GM23338 (cell line): ENCODE results near the gene AMELX. TPM values are rescaled to one million over a fixed set of nuclear protein-coding genes. Genes with fewer than 3 reads are reported as not detected.

Experiments
- ATAC-seq: fragments of 200-7000 bp; cut with Tn5 transposase; 3 replicates; pipeline ENCODE4 v1.9.1; 2020
- DNase-seq: peaks from one replicate; pipeline ENCODE4 v3.0.0-alpha.2; 2015; ENCODE audit warnings: low spot score
- H2AFZ ChIP-seq: fragments of 200-600 bp; sonication (generic); 2 replicates; pipeline ENCODE4 v1.8.0; 2016; ENCODE audit warnings: antibody characterized with exemption, mild to moderate bottlenecking, moderate library complexity
- H3F3A ChIP-seq: fragments of 200-600 bp; sonication (generic); replicated peaks from 2 replicates; pipeline ENCODE4 v1.8.0; 2017; ENCODE audit warnings: antibody characterized with exemption, mixed run types, low read depth
- H3K27ac ChIP-seq: fragments of 200-600 bp; sonication (generic); 2 replicates; pipeline ENCODE4 v1.6.1; 2016; ENCODE audit warnings: low read depth
- H3K27me3 ChIP-seq: fragments of 200-600 bp; sonication (generic); 2 replicates; pipeline ENCODE4 v1.8.0; 2016; ENCODE audit warnings: mild to moderate bottlenecking, mixed run types, moderate library complexity; ENCODE audit not compliant: insufficient read depth
- H3K36me3 ChIP-seq: fragments of 200-600 bp; sonication (generic); 2 replicates; pipeline ENCODE4 v1.8.0; 2016; ENCODE audit warnings: mild to moderate bottlenecking; ENCODE audit not compliant: insufficient read depth
- H3K4me1 ChIP-seq: fragments of 200-600 bp; sonication (generic); 2 replicates; pipeline ENCODE4 v1.8.0; 2016; ENCODE audit warnings: mild to moderate bottlenecking, moderate library complexity; ENCODE audit not compliant: insufficient read depth
- H3K4me2 ChIP-seq: fragments of 200-600 bp; sonication (generic); 2 replicates; pipeline ENCODE4 v1.7.1; 2017; ENCODE audit warnings: mixed run types
- H3K4me3 ChIP-seq: fragments of 200-600 bp; sonication (generic); 2 replicates; pipeline ENCODE4 v1.6.1; 2016; ENCODE audit warnings: mixed run types
- H3K79me2 ChIP-seq: fragments of 200-600 bp; sonication (generic); replicated peaks from 2 replicates; pipeline ENCODE4 v1.8.0; 2017; ENCODE audit warnings: mild to moderate bottlenecking; ENCODE audit not compliant: insufficient read depth
- H3K9me2 ChIP-seq: fragments of 200-600 bp; sonication (generic); 2 replicates; pipeline ENCODE4 v1.8.0; 2017; ENCODE audit not compliant: insufficient read depth
- H4K20me1 ChIP-seq: fragments of 200-600 bp; sonication (generic); replicated peaks from 2 replicates; pipeline ENCODE4 v1.8.0; 2017; ENCODE audit warnings: mild to moderate bottlenecking; ENCODE audit not compliant: insufficient read depth
- H3K27ac Mint-ChIP-seq: 2 replicates; pipeline ENCODE4 v1.8.0; 2020; ENCODE audit warnings: inconsistent platforms, mild to moderate bottlenecking, moderate library complexity, mixed read lengths
- H3K27me3 Mint-ChIP-seq: 3 replicates; pipeline ENCODE4 v1.8.0; 2022; ENCODE audit warnings: low read depth, mild to moderate bottlenecking, moderate library complexity, mixed read lengths, inconsistent platforms; ENCODE audit not compliant: insufficient read depth, poor library complexity
- H3K36me3 Mint-ChIP-seq: 3 replicates; pipeline ENCODE4 v1.8.0; 2021; ENCODE audit warnings: low read depth, mild to moderate bottlenecking, inconsistent platforms, moderate library complexity, mixed read lengths
- H3K4me1 Mint-ChIP-seq: 3 replicates; pipeline ENCODE4 v1.8.0; 2020; ENCODE audit warnings: mild to moderate bottlenecking, inconsistent platforms, mixed read lengths
- H3K4me3 Mint-ChIP-seq: 3 replicates; pipeline ENCODE4 v1.8.0; 2021; ENCODE audit warnings: moderate library complexity, mild to moderate bottlenecking, inconsistent platforms, mixed read lengths
- H3K9me3 Mint-ChIP-seq: 3 replicates; pipeline ENCODE4 v1.8.0; 2020; ENCODE audit warnings: moderate library complexity, mild to moderate bottlenecking, inconsistent platforms, mixed read lengths
- EZH2 ChIP-seq: fragments of 200-600 bp; sonication (generic); IDR thresholded peaks from one replicate; pipeline ENCODE4 v1.8.0; 2017; ENCODE audit warnings: antibody characterized with exemption, mild to moderate bottlenecking, low read depth; ENCODE audit not compliant: unreplicated experiment
- NANOG ChIP-seq: IDR thresholded peaks from 2 replicates; pipeline ENCODE4 v1.6.1; 2016; ENCODE audit warnings: antibody characterized with exemption, borderline replicate concordance
- POLR2AphosphoS5 ChIP-seq: IDR thresholded peaks from 2 replicates; pipeline ENCODE4 v1.6.1; 2016; ENCODE audit warnings: antibody characterized with exemption, low read depth
- REST ChIP-seq: IDR thresholded peaks from one replicate; pipeline ENCODE4 v1.6.1; 2018; ENCODE audit warnings: antibody characterized with exemption; ENCODE audit not compliant: unreplicated experiment
- STAT1 ChIP-seq: IDR thresholded peaks from one replicate; pipeline ENCODE4 v1.6.1; 2016; ENCODE audit warnings: antibody characterized with exemption; ENCODE audit not compliant: unreplicated experiment
- ZNF462 ChIP-seq: fragments of 250-450 bp; sonication (Bioruptor Pico); IDR thresholded peaks from 2 replicates; pipeline ENCODE4 v1.5.0; 2020; ENCODE audit warnings: mild to moderate bottlenecking, moderate library complexity
- polyA plus RNA-seq: library from polyadenylated mRNA; unstranded; fragments of >200 nt; fragmentation: Nextera tagmentation; extraction: Ambion mirVana; gene quantifications from 2 replicates; pipeline ENCODE4 v1.2.1, GENCODE V29; 2016
- total RNA-seq: library from RNA; depleted of rRNA; stranded (reverse); fragments of >200 nt; shearing (Covaris generic); gene quantifications from 2 replicates; pipeline ENCODE4 v1.2.3, GENCODE V29; 2014

Gene AMELX
- total and polyA plus RNA-seq, 2 experiments from 2014 or later = not detected

- Histone ChIP-seq H3K36me3 (no peaks in the 10 kb centered on the region), H3K4me3 (no peak overlapping the region), H3K27me3 (no peaks in the 10 kb centered on the region), H3K27ac (no peak overlapping the region), H3K4me2 (no peak overlapping the region), H2AFZ (no peak overlapping the region), H3K4me1 (no peaks in the 10 kb centered on the region), H3K9me2 (no peaks in the 10 kb centered on the region), H4K20me1 (no peaks in the 10 kb centered on the region), H3F3A (no peaks in the 10 kb centered on the region), H3K79me2 (no peaks in the 10 kb centered on the region)
- DNase-seq (no peak), ATAC-seq (no peak)
- Mint-ChIP-seq H3K36me3 (no peaks in the 10 kb centered on the region), H3K27me3 (peaks cover 5% of the 10 kb centered on the region), H3K9me3 (no peaks in the 10 kb centered on the region), H3K27ac (no peak overlapping the region), H3K4me3 (no peak overlapping the region), H3K4me1 (peaks cover 6% of the 10 kb centered on the region; the same call in 1 of the 3 replicates)
- TF ChIP-seq STAT1 (no peak), EZH2 (no peak)
Observed at GRCh38 chrX:11272863-11273262, 20.4 kb upstream of the AMELX start.

GRCh38 chrX:11273544-11273943 is 19.7 kb upstream of the AMELX start:
- DNase-seq (no peak), ATAC-seq (no peak)
- Histone ChIP-seq H3F3A (no peaks in the 10 kb centered on the region), H3K79me2 (no peaks in the 10 kb centered on the region), H3K4me2 (no peak overlapping the region), H2AFZ (no peak overlapping the region), H3K36me3 (no peaks in the 10 kb centered on the region), H4K20me1 (no peaks in the 10 kb centered on the region), H3K27ac (no peak overlapping the region), H3K4me3 (no peak overlapping the region), H3K4me1 (no peaks in the 10 kb centered on the region), H3K9me2 (no peaks in the 10 kb centered on the region), H3K27me3 (no peaks in the 10 kb centered on the region)
- Mint-ChIP-seq H3K27ac (no peak overlapping the region), H3K36me3 (no peaks in the 10 kb centered on the region), H3K4me1 (peaks cover 6% of the 10 kb centered on the region; the same call in 1 of the 3 replicates), H3K27me3 (peaks cover 6% of the 10 kb centered on the region), H3K9me3 (no peaks in the 10 kb centered on the region), H3K4me3 (no peak overlapping the region)
- TF ChIP-seq REST = no peak

- no peak overlapping the region for H3K27ac Mint-ChIP-seq
- no peaks in the 10 kb centered on the region for H3K36me3 ChIP-seq
- H3K4me3 ChIP-seq = no peak overlapping the region
- peaks cover 2% of the 10 kb centered on the region for H3K27me3 Mint-ChIP-seq
- DNase-seq = no peak
- no peaks in the 10 kb centered on the region for H3K4me1 ChIP-seq
- no peaks in the 10 kb centered on the region for H3K27me3 ChIP-seq
- H3K27ac ChIP-seq = no peak overlapping the region
- H3K4me3 Mint-ChIP-seq = no peak overlapping the region
- H3F3A ChIP-seq = no peaks in the 10 kb centered on the region
- no peaks in the 10 kb centered on the region for H3K36me3 Mint-ChIP-seq
- no peak overlapping the region for H3K4me2 ChIP-seq
- ATAC-seq = no peak
- no peak overlapping the region for H2AFZ ChIP-seq
- no peaks in the 10 kb centered on the region for H3K4me1 Mint-ChIP-seq
- H4K20me1 ChIP-seq = no peaks in the 10 kb centered on the region
- no peaks in the 10 kb centered on the region for H3K9me3 Mint-ChIP-seq
- no peaks in the 10 kb centered on the region for H3K79me2 ChIP-seq
- no peaks in the 10 kb centered on the region for H3K9me2 ChIP-seq
- TF ChIP-seq POLR2AphosphoS5 = no peak
- TF ChIP-seq NANOG = no peak
- TF ChIP-seq ZNF462 (CRISPR knock-in tag) = no peak
- TF ChIP-seq STAT1 = no peak
- no peak for TF ChIP-seq EZH2
Observed at GRCh38 chrX:11282043-11282442, 11.2 kb upstream of the AMELX start.
